ENCODE results near the gene MT1E. TPM values are rescaled to one million over a fixed set of nuclear protein-coding genes. Genes with fewer than 3 reads are reported as not detected.

MT1E gene
- total and polyA plus RNA-seq, 2 donors (not counting 1 experiment from before 2014, with no cell fraction given), result 390 to 465 TPM

- no peak for DNase-seq (ENCODE audit: low read depth in 2 of 2)
- Histone ChIP-seq H3K4me1 (ENCODE audit: control insufficient read depth, extremely low read depth, insufficient read depth, low read length) (peaks cover 4% of the 10 kb centered on the region), H3K27me3 (ENCODE audit: control insufficient read depth, insufficient read depth, low read length) (no peaks in the 10 kb centered on the region), H3K79me2 (ENCODE audit: control insufficient read depth, insufficient read depth, low read length) (no peaks in the 10 kb centered on the region), H3K4me3 (replicated peaks in 1 of 4; ENCODE audit: control extremely low read depth in 1 of 4, insufficient read depth in 1 of 4, low read depth in 3 of 4, low read length in 4 of 4) (peak overlapping the region in 3 of 4 experiments; percentile 32 to 58 (median 47)), H3K4me2 (ENCODE audit: extremely low read depth, insufficient read depth, low read length) (peak overlapping the region; percentile 61), H4K20me1 (ENCODE audit: control insufficient read depth, extremely low read depth, insufficient read depth, low read length) (no peaks in the 10 kb centered on the region), H3K9ac (ENCODE audit: insufficient read depth, low read length) (peak overlapping the region; percentile 26), H3K36me3 (ENCODE audit: control insufficient read depth, insufficient read depth, low read length) (no peaks in the 10 kb centered on the region), H2AFZ (ENCODE audit: low read length) (peak overlapping the region; percentile 91), H3K27ac (ENCODE audit: insufficient read depth, low read length) (no peak overlapping the region), H3K9me3 (ENCODE audit: control insufficient read depth, insufficient read depth, low read depth, low read length) (no peaks in the 10 kb centered on the region)
- TF ChIP-seq EZH2 (IDR thresholded peaks at IDR 0.05; ENCODE audit: low read length, missing control alignments) (no peak), CTCF (conservative IDR thresholded peaks at IDR 0.05 in 1 of 2, IDR thresholded peaks at IDR 0.05 in 1 of 2; ENCODE audit: low read depth in 1 of 2, low read length in 2 of 2) (no peak)
Measured at GRCh38 chr16:56631832-56632155, 6.2 kb downstream of the MT1E start.

GRCh38 chr16:56632156-56632847 lies 6.7 kb downstream of the MT1E start, which contains the start of gene MT1M:
Gene MT1M (plus strand): TSS chr16:56632659. CDS start chr16:56632732, 73 bp downstream.
- H2AFZ ChIP-seq (ENCODE audit: low read length), result peak within 1 kb of the TSS; percentile 91
- H3K27me3 ChIP-seq (ENCODE audit: control insufficient read depth, insufficient read depth, low read length), result no peaks in the 10 kb centered on the region
- H3K9me3 ChIP-seq (ENCODE audit: control insufficient read depth, insufficient read depth, low read depth, low read length), result no peaks in the 10 kb centered on the region
- H4K20me1 ChIP-seq (ENCODE audit: control insufficient read depth, extremely low read depth, insufficient read depth, low read length), result no peaks in the 10 kb centered on the region
- TF ChIP-seq EZH2 (IDR thresholded peaks at IDR 0.05; ENCODE audit: low read length, missing control alignments), result no peak
- no peak for TF ChIP-seq CTCF (conservative IDR thresholded peaks at IDR 0.05 in 1 of 2, IDR thresholded peaks at IDR 0.05 in 1 of 2; ENCODE audit: low read depth in 1 of 2, low read length in 2 of 2)
- H3K27ac ChIP-seq (ENCODE audit: insufficient read depth, low read length), result no peak within 1 kb of the TSS
- peak within 1 kb of the TSS; percentile 32 to 58 (median 41) for H3K4me3 ChIP-seq (replicated peaks in 1 of 4; ENCODE audit: control extremely low read depth in 1 of 4, insufficient read depth in 1 of 4, low read depth in 3 of 4, low read length in 4 of 4)
- H3K36me3 ChIP-seq (ENCODE audit: control insufficient read depth, insufficient read depth, low read length), result no peaks in the 10 kb centered on the region
- peak within 1 kb of the TSS; percentile 77 for H3K4me2 ChIP-seq (ENCODE audit: extremely low read depth, insufficient read depth, low read length)
- peak within 1 kb of the TSS; percentile 26 for H3K9ac ChIP-seq (ENCODE audit: insufficient read depth, low read length)
- no peaks in the 10 kb centered on the region for H3K79me2 ChIP-seq (ENCODE audit: control insufficient read depth, insufficient read depth, low read length)
- peaks cover 2% of the 10 kb centered on the region for H3K4me1 ChIP-seq (ENCODE audit: control insufficient read depth, extremely low read depth, insufficient read depth, low read length)
- peak in 1 of 2 donors; percentile 23 for DNase-seq (ENCODE audit: low read depth in 2 of 2)

GRCh38 chr16:56632848-56633365 lies 7.3 kb downstream of the MT1E start:
- H3K27ac ChIP-seq (ENCODE audit: insufficient read depth, low read length), result no peak overlapping the region
- peak overlapping the region; percentile 91 for H2AFZ ChIP-seq (ENCODE audit: low read length)
- peak overlapping the region; percentile 77 for H3K4me2 ChIP-seq (ENCODE audit: extremely low read depth, insufficient read depth, low read length)
- no peaks in the 10 kb centered on the region for H3K9me3 ChIP-seq (ENCODE audit: control insufficient read depth, insufficient read depth, low read depth, low read length)
- H3K4me1 ChIP-seq (ENCODE audit: control insufficient read depth, extremely low read depth, insufficient read depth, low read length), result peaks cover 2% of the 10 kb centered on the region
- no peaks in the 10 kb centered on the region for H3K36me3 ChIP-seq (ENCODE audit: control insufficient read depth, insufficient read depth, low read length)
- peak overlapping the region; percentile 26 for H3K9ac ChIP-seq (ENCODE audit: insufficient read depth, low read length)
- H3K27me3 ChIP-seq (ENCODE audit: control insufficient read depth, insufficient read depth, low read length), result peaks cover 3% of the 10 kb centered on the region
- no peaks in the 10 kb centered on the region for H3K79me2 ChIP-seq (ENCODE audit: control insufficient read depth, insufficient read depth, low read length)
- H4K20me1 ChIP-seq (ENCODE audit: control insufficient read depth, extremely low read depth, insufficient read depth, low read length), result no peaks in the 10 kb centered on the region
- peak overlapping the region; percentile 32 to 58 (median 41) for H3K4me3 ChIP-seq (replicated peaks in 1 of 4; ENCODE audit: control extremely low read depth in 1 of 4, insufficient read depth in 1 of 4, low read depth in 3 of 4, low read length in 4 of 4)
- no peak for DNase-seq (ENCODE audit: low read depth in 2 of 2)
- TF ChIP-seq EZH2 (IDR thresholded peaks at IDR 0.05; ENCODE audit: low read length, missing control alignments), result no peak
- no peak for TF ChIP-seq CTCF (conservative IDR thresholded peaks at IDR 0.05 in 1 of 2, IDR thresholded peaks at IDR 0.05 in 1 of 2; ENCODE audit: low read depth in 1 of 2, low read length in 2 of 2)
